ENCODE measurements around the gene RNF2. TPM values are rescaled to one million over a fixed set of nuclear protein-coding genes. Genes with fewer than 3 reads are reported as not detected.

Gene RNF2
- total and polyA plus RNA-seq, 2 donors, result 9.8 to 19.3 TPM

DNA sequence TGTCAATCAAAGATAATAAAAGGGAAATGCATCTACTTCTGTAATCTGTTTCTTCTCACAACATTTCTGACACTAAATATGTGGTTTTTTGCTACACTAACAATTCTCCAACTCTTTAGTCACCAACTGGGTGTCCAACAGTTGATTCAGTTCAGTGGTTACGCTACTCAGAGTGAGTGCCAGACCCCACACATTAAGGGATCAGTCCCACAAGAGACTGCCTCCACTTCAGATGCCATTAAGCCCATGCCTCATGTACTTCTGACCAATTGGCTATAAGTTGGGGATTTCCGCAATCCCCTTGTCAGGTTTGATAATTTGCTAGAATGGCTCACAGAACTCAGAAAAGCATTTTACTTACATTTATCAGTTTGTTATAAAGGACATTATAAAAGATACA, 28.4 kb downstream of the RNF2 start:
- H3K27ac ChIP-seq (ENCODE audit: low read depth in 1 of 2, low read length in 1 of 2), result no peak overlapping the region
- no peak for DNase-seq (ENCODE audit: low read depth in 6 of 9, low spot score in 9 of 9)
- H3K4me1 ChIP-seq (ENCODE audit: control insufficient read depth in 2 of 2, insufficient read depth in 2 of 2, low read length in 2 of 2), result no peaks in the 10 kb centered on the region
- WGBS, result 99% methylated on average over 2 of the region's 2 CpGs
- H3K4me3 ChIP-seq (ENCODE audit: low read length in 2 of 2), result no peak overlapping the region
- H3K27me3 ChIP-seq (ENCODE audit: control insufficient read depth in 2 of 2, insufficient read depth in 1 of 2, low read length in 1 of 2), result no peaks in the 10 kb centered on the region
- H3K9me3 ChIP-seq (ENCODE audit: control insufficient read depth in 2 of 2, insufficient read depth in 1 of 2, low read length in 1 of 2), result no peaks in the 10 kb centered on the region
- H3K36me3 ChIP-seq (ENCODE audit: control insufficient read depth in 2 of 2, insufficient read depth in 2 of 2, low read length in 1 of 2), result no peaks in the 10 kb centered on the region

DNA sequence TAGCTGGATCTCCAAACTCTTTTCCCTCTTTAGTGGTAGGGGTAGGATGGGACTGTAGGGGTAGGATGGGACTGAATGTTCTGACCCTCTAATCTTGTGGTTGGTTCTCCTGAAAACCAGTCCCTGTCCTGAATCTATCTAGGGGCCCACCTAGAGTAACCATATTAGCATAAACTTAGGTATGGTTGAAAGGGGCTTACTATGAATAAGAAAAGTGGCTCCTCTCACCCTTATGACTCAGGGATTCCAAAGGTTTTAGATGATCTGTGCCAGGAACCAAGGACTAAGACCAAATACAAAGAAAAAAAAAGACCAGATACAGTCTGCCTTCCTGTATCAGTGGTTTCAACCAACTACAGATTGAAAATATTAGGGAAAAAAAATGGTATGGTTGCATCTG, 28.9 kb downstream of the RNF2 start:
- Histone ChIP-seq H3K9me3 (ENCODE audit: control insufficient read depth in 2 of 2, insufficient read depth in 1 of 2, low read length in 1 of 2) (no peaks in the 10 kb centered on the region), H3K27ac (ENCODE audit: low read depth in 1 of 2, low read length in 1 of 2) (no peak overlapping the region), H3K4me3 (ENCODE audit: low read length in 2 of 2) (no peak overlapping the region), H3K4me1 (ENCODE audit: control insufficient read depth in 2 of 2, insufficient read depth in 2 of 2, low read length in 2 of 2) (no peaks in the 10 kb centered on the region), H3K27me3 (ENCODE audit: control insufficient read depth in 2 of 2, insufficient read depth in 1 of 2, low read length in 1 of 2) (no peaks in the 10 kb centered on the region), H3K36me3 (ENCODE audit: control insufficient read depth in 2 of 2, insufficient read depth in 2 of 2, low read length in 1 of 2) (no peaks in the 10 kb centered on the region)
- DNase-seq (ENCODE audit: low read depth in 6 of 9, low spot score in 9 of 9), result no peak

DNA sequence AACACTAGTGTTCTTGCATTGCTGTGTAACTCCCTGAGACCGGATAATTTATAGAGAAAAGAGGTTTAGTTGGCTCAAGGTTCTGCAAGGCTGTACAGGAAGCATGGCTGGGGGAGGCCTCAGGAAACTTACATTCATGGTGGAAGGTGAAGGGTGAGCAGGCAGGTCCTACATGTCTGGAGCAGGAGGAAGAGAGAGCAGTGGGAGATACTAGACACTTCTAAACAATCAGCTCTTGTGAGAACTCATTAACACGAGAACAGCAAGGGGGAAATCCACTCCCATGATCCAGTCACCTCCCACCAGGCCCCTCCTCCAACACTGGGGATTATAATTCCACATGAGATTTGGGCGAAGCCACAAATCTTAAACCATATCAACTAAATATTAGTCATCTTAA, 30.1 kb downstream of the RNF2 start:
- Histone ChIP-seq H3K9me3 (ENCODE audit: control insufficient read depth in 2 of 2, insufficient read depth in 1 of 2, low read length in 1 of 2) (no peaks in the 10 kb centered on the region), H3K4me1 (ENCODE audit: control insufficient read depth in 2 of 2, insufficient read depth in 2 of 2, low read length in 2 of 2) (no peaks in the 10 kb centered on the region), H3K36me3 (ENCODE audit: control insufficient read depth in 2 of 2, insufficient read depth in 2 of 2, low read length in 1 of 2) (no peaks in the 10 kb centered on the region), H3K27me3 (ENCODE audit: control insufficient read depth in 2 of 2, insufficient read depth in 1 of 2, low read length in 1 of 2) (no peaks in the 10 kb centered on the region), H3K4me3 (ENCODE audit: low read length in 2 of 2) (no peak overlapping the region), H3K27ac (ENCODE audit: low read depth in 1 of 2, low read length in 1 of 2) (no peak overlapping the region)
- no peak for DNase-seq (ENCODE audit: low read depth in 6 of 9, low spot score in 9 of 9)
- 98% methylated on average over 3 of the region's 3 CpGs for WGBS

DNA sequence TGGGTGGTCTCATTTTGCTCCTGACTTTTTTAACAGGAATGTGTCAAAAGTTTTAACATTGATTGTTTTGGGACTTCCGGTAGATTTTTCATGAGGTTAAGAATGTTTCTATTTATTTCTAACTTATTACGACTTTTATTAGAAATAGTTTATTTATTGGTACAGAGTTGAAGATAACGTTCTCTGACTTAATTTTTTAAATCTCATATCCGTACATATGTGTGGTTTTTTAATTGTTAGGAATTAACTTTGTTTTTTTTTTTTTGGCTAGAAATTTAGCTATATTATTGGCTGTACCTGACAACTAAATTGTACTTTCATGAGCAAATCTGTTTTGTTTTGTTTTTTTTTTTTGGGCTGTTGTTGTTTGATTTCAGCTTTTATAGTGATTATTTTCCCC, 32.0 kb downstream of the RNF2 start:
- Histone ChIP-seq H3K9me3 (ENCODE audit: control insufficient read depth in 2 of 2, insufficient read depth in 1 of 2, low read length in 1 of 2) (no peaks in the 10 kb centered on the region), H3K27ac (ENCODE audit: low read depth in 1 of 2, low read length in 1 of 2) (no peak overlapping the region), H3K4me1 (ENCODE audit: control insufficient read depth in 2 of 2, insufficient read depth in 2 of 2, low read length in 2 of 2) (no peaks in the 10 kb centered on the region), H3K36me3 (ENCODE audit: control insufficient read depth in 2 of 2, insufficient read depth in 2 of 2, low read length in 1 of 2) (no peaks in the 10 kb centered on the region), H3K27me3 (ENCODE audit: control insufficient read depth in 2 of 2, insufficient read depth in 1 of 2, low read length in 1 of 2) (no peaks in the 10 kb centered on the region), H3K4me3 (ENCODE audit: low read length in 2 of 2) (no peak overlapping the region)
- DNase-seq (ENCODE audit: low read depth in 6 of 9, low spot score in 9 of 9), result no peak
- 97% methylated on average over 4 of the region's 4 CpGs for WGBS

- H3K4me1 ChIP-seq (ENCODE audit: control insufficient read depth in 2 of 2, insufficient read depth in 2 of 2, low read length in 2 of 2), result no peaks in the 10 kb centered on the region
- no peak overlapping the region for H3K4me3 ChIP-seq (ENCODE audit: low read length in 2 of 2)
- no peak for DNase-seq (ENCODE audit: low read depth in 6 of 9, low spot score in 9 of 9)
- no peaks in the 10 kb centered on the region for H3K9me3 ChIP-seq (ENCODE audit: control insufficient read depth in 2 of 2, insufficient read depth in 1 of 2, low read length in 1 of 2)
- H3K36me3 ChIP-seq (ENCODE audit: control insufficient read depth in 2 of 2, insufficient read depth in 2 of 2, low read length in 1 of 2), result no peaks in the 10 kb centered on the region
- no peaks in the 10 kb centered on the region for H3K27me3 ChIP-seq (ENCODE audit: control insufficient read depth in 2 of 2, insufficient read depth in 1 of 2, low read length in 1 of 2)
- H3K27ac ChIP-seq (ENCODE audit: low read depth in 1 of 2, low read length in 1 of 2), result no peak overlapping the region
Observed at GRCh38 chr1:185080422-185080821, 35.1 kb downstream of the RNF2 start.

GRCh38 chr1:185083818-185084217, 38.5 kb downstream of the RNF2 start:
- Histone ChIP-seq H3K9me3 (ENCODE audit: control insufficient read depth in 2 of 2, insufficient read depth in 1 of 2, low read length in 1 of 2) (no peaks in the 10 kb centered on the region), H3K36me3 (ENCODE audit: control insufficient read depth in 2 of 2, insufficient read depth in 2 of 2, low read length in 1 of 2) (peaks cover 0 to 5% of the 10 kb centered on the region in 2 donors), H3K27me3 (ENCODE audit: control insufficient read depth in 2 of 2, insufficient read depth in 1 of 2, low read length in 1 of 2) (no peaks in the 10 kb centered on the region), H3K4me3 (ENCODE audit: low read length in 2 of 2) (no peak overlapping the region), H3K4me1 (ENCODE audit: control insufficient read depth in 2 of 2, insufficient read depth in 2 of 2, low read length in 2 of 2) (no peaks in the 10 kb centered on the region), H3K27ac (ENCODE audit: low read depth in 1 of 2, low read length in 1 of 2) (no peak overlapping the region)
- 100% methylated on average over 2 of the region's 2 CpGs for WGBS
- no peak for DNase-seq (ENCODE audit: low read depth in 6 of 9, low spot score in 9 of 9)

DNA sequence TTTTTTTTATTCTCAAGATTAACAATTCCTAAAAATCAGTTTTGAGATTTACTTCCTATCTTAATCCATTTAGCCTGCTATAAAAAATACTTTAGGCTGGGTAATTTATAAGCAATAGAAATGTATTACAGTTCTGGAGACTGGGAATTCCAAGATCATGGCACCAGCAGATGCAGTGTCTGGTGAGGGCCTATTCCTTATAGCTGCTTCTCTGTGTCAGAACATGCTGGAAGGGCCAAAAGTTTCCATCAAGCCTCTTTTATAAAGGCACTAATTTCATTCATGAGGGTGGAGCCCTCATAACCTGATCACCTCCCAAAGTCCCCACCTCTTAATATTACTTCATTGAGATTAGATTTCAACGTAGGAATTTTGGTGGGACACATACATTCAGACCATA, 41.7 kb downstream of the RNF2 start:
- 97% methylated on average over 1 of the region's 1 CpG for WGBS
- Histone ChIP-seq H3K4me1 (ENCODE audit: control insufficient read depth in 2 of 2, insufficient read depth in 2 of 2, low read length in 2 of 2) (no peaks in the 10 kb centered on the region), H3K27me3 (ENCODE audit: control insufficient read depth in 2 of 2, insufficient read depth in 1 of 2, low read length in 1 of 2) (no peaks in the 10 kb centered on the region), H3K36me3 (ENCODE audit: control insufficient read depth in 2 of 2, insufficient read depth in 2 of 2, low read length in 1 of 2) (peaks cover 4 to 15% of the 10 kb centered on the region in 2 donors), H3K9me3 (ENCODE audit: control insufficient read depth in 2 of 2, insufficient read depth in 1 of 2, low read length in 1 of 2) (no peaks in the 10 kb centered on the region), H3K4me3 (ENCODE audit: low read length in 2 of 2) (no peak overlapping the region), H3K27ac (ENCODE audit: low read depth in 1 of 2, low read length in 1 of 2) (no peak overlapping the region)
- no peak for DNase-seq (ENCODE audit: low read depth in 6 of 9, low spot score in 9 of 9)

DNA sequence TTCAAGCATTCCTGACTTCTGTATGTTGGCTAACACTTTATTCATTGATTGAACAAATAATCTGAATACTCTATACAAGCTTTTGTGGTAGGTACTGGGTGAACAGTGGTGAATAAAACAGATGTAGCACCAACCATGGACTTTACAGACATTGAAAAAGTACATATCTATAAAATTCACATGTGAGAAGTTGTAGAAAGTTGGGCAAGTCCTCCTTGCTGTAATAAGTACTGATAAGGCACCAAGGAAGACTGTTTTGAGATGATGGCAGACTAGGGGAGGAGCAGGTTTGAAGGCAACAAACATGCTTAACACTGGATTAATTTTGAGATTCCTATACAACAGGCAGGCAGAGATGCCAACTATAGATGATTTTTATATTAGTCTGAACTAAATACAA, 42.4 kb downstream of the RNF2 start:
- Histone ChIP-seq H3K27ac (ENCODE audit: low read depth in 1 of 2, low read length in 1 of 2) (no peak overlapping the region), H3K4me3 (ENCODE audit: low read length in 2 of 2) (no peak overlapping the region), H3K9me3 (ENCODE audit: control insufficient read depth in 2 of 2, insufficient read depth in 1 of 2, low read length in 1 of 2) (no peaks in the 10 kb centered on the region), H3K27me3 (ENCODE audit: control insufficient read depth in 2 of 2, insufficient read depth in 1 of 2, low read length in 1 of 2) (no peaks in the 10 kb centered on the region), H3K4me1 (ENCODE audit: control insufficient read depth in 2 of 2, insufficient read depth in 2 of 2, low read length in 2 of 2) (no peaks in the 10 kb centered on the region), H3K36me3 (ENCODE audit: control insufficient read depth in 2 of 2, insufficient read depth in 2 of 2, low read length in 1 of 2) (peaks cover 4 to 16% of the 10 kb centered on the region in 2 donors)
- DNase-seq (ENCODE audit: low read depth in 6 of 9, low spot score in 9 of 9), result no peak

GRCh38 chr1:185091480-185091879, 46.1 kb downstream of the RNF2 start:
- peaks cover 4 to 22% of the 10 kb centered on the region in 2 donors for H3K36me3 ChIP-seq (ENCODE audit: control insufficient read depth in 2 of 2, insufficient read depth in 2 of 2, low read length in 1 of 2)
- H3K4me3 ChIP-seq (ENCODE audit: low read length in 2 of 2), result no peak overlapping the region
- H3K4me1 ChIP-seq (ENCODE audit: control insufficient read depth in 2 of 2, insufficient read depth in 2 of 2, low read length in 2 of 2), result no peaks in the 10 kb centered on the region
- H3K9me3 ChIP-seq (ENCODE audit: control insufficient read depth in 2 of 2, insufficient read depth in 1 of 2, low read length in 1 of 2), result no peaks in the 10 kb centered on the region
- H3K27me3 ChIP-seq (ENCODE audit: control insufficient read depth in 2 of 2, insufficient read depth in 1 of 2, low read length in 1 of 2), result no peaks in the 10 kb centered on the region
- WGBS, result 87% methylated on average over 5 of the region's 5 CpGs
- H3K27ac ChIP-seq (ENCODE audit: low read depth in 1 of 2, low read length in 1 of 2), result no peak overlapping the region
- DNase-seq (ENCODE audit: low read depth in 6 of 9, low spot score in 9 of 9), result no peak

GRCh38 chr1:185094761-185095160, 49.4 kb downstream of the RNF2 start:
- Histone ChIP-seq H3K27me3 (ENCODE audit: control insufficient read depth in 2 of 2, insufficient read depth in 1 of 2, low read length in 1 of 2) (no peaks in the 10 kb centered on the region), H3K4me1 (ENCODE audit: control insufficient read depth in 2 of 2, insufficient read depth in 2 of 2, low read length in 2 of 2) (no peaks in the 10 kb centered on the region), H3K4me3 (ENCODE audit: low read length in 2 of 2) (no peak overlapping the region), H3K27ac (ENCODE audit: low read depth in 1 of 2, low read length in 1 of 2) (no peak overlapping the region), H3K9me3 (ENCODE audit: control insufficient read depth in 2 of 2, insufficient read depth in 1 of 2, low read length in 1 of 2) (no peaks in the 10 kb centered on the region), H3K36me3 (ENCODE audit: control insufficient read depth in 2 of 2, insufficient read depth in 2 of 2, low read length in 1 of 2) (peaks cover 3 to 15% of the 10 kb centered on the region in 2 donors)
- WGBS, result 96% methylated on average over 2 of the region's 2 CpGs
- no peak for DNase-seq (ENCODE audit: low read depth in 6 of 9, low spot score in 9 of 9)

Data from thymus (tissue), 11 donors.